ENCODE data around the gene GPC5.

The GPC5 gene

GRCh38 chr13:91546900-91547299 lies 148.5 kb downstream of the GPC5 start:
- no peak for DNase-seq

GRCh38 chr13:91553584-91553983 lies 155.2 kb downstream of the GPC5 start:
- no peak for DNase-seq

GRCh38 chr13:91554101-91554500 lies 155.7 kb downstream of the GPC5 start:
- DNase-seq = no peak

- no peak for DNase-seq
These were observed 159.1 kb downstream of the GPC5 start for GRCh38 chr13:91557328-91558090.

- no peak for DNase-seq
These were observed 165.4 kb downstream of the GPC5 start for GRCh38 chr13:91563799-91564198.

GRCh38 chr13:91564396-91564795 lies 166.0 kb downstream of the GPC5 start:
- DNase-seq = no peak

- DNase-seq = no peak
These were observed 166.9 kb downstream of the GPC5 start for GRCh38 chr13:91565296-91565695.

GRCh38 chr13:91567485-91568207 lies 169.2 kb downstream of the GPC5 start:
- no peak for DNase-seq

- no peak for DNase-seq
These were observed 173.3 kb downstream of the GPC5 start for GRCh38 chr13:91571681-91572080.

- no peak for DNase-seq
These were observed 174.0 kb downstream of the GPC5 start for GRCh38 chr13:91572439-91572838.

- no peak for DNase-seq
These were observed 174.7 kb downstream of the GPC5 start for GRCh38 chr13:91572944-91573598.

GRCh38 chr13:91574766-91575165 lies 176.3 kb downstream of the GPC5 start:
- no peak for DNase-seq

- no peak for DNase-seq
These were observed 178.2 kb downstream of the GPC5 start for GRCh38 chr13:91576590-91576989.

- DNase-seq = no peak
These were observed 180.9 kb downstream of the GPC5 start for GRCh38 chr13:91579320-91579719.

GRCh38 chr13:91580749-91581148 lies 182.3 kb downstream of the GPC5 start:
- DNase-seq = no peak

- no peak for DNase-seq
These were observed 188.2 kb downstream of the GPC5 start for GRCh38 chr13:91586609-91587008.

GRCh38 chr13:91588541-91588940 lies 190.1 kb downstream of the GPC5 start:
- no peak for DNase-seq

GRCh38 chr13:91592056-91593014 lies 193.9 kb downstream of the GPC5 start:
- no peak for DNase-seq

- no peak for DNase-seq
These were observed 195.0 kb downstream of the GPC5 start for GRCh38 chr13:91593456-91593855.

GRCh38 chr13:91594061-91594460 lies 195.6 kb downstream of the GPC5 start:
- no peak for DNase-seq

- DNase-seq = no peak
These were observed 197.3 kb downstream of the GPC5 start for GRCh38 chr13:91595677-91596076.

- DNase-seq = no peak
These were observed 198.4 kb downstream of the GPC5 start for GRCh38 chr13:91596842-91597241.

- DNase-seq = no peak
These were observed 200.2 kb downstream of the GPC5 start for GRCh38 chr13:91598655-91599054.
